ENCODE data around the gene PMF1. TPM values are rescaled to one million over a fixed set of nuclear protein-coding genes. Genes with fewer than 3 reads are reported as not detected.

PMF1 gene
- total RNA-seq (ENCODE audit: low replicate concordance), result 16.0 and 31.4 TPM in 2 replicates

GRCh38 chr1:156212833-156213643, at the start of gene PMF1:
TSS of gene PMF1 (plus strand) at chr1:156213007. CDS start at chr1:156213016, 9 bp downstream.

DNA sequence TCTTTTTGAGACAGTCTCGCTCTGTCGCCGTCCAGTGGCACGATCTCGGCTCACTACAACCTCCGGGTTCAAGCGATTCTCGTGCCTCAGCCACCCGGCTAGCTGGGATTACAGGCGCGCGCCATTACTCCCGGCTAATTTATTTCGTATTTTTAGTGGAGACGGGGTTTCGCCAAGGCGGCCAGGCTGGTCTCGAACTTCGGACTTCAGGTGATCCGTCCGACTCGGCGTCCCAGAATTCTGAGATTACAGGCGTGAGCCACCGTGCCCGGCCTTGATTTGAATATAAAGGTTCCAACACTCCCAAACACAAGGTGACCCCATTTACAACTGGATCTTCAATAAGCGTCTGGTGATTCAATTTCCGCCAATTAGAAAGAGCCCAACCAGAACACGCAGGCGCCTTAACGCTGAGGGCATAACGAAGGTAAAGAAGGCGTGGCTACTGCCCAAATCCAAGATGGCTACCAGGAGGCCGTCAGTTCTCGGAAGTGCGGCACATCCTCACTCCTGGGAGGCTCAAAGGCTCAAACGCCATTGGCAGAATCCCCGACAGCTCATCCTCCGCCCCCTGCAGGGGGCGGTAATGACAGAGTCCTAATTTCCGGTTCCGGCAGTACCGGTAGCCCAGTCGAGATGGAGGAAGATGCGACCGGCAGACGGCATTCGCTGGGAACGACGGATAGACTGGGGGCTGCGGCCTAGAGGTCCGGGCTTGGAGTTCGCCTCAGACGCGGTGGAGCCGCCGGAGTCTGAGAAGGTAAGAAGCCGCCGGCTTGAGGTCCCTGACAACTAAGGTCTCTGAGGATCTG, 19.1 kb upstream of the PMF1 start, which contains the start of gene SLC25A44:
TSS of gene SLC25A44 (plus strand) at position 617 of the 812 bp plus-strand sequence. CDS start 5,744 bp downstream, outside the sequence.

GRCh38 chr1:156241926-156242325, 29.1 kb downstream of the PMF1 start, which contains the start of gene BGLAP:
TSS of gene BGLAP (plus strand) at chr1:156242184. CDS start at chr1:156242232, 48 bp downstream.

GRCh38 chr1:156247460-156248322, 34.9 kb downstream of the PMF1 start, which contains the start of gene PAQR6:
TSS of gene PAQR6 (minus strand) at chr1:156248056. CDS start at chr1:156246731, 1,325 bp downstream.

GRCh38 chr1:156282479-156283222, 69.8 kb downstream of the PMF1 start, which contains the start of gene SMG5:
TSS of gene SMG5 (minus strand) at chr1:156282825. CDS start at chr1:156282680, 145 bp downstream.

DNA sequence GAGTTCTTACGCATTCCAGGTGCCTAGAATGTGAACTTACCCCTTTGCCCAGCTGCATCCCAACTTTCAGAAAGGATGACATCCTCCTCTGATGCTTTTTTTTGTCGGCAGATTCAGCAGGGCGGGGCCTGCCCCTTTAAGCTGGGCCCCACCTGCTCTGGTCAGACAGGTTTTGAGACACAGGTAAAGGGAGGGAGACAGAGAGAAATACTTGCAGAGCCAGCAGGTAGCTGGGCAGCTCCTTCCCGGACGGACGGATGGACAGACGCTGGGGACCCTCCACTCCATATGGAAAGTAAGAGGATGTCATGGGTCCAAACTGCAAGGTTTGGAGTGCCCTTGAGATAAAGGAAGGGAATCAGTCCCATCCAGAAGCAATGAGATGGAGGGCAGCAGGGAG, 71.3 kb downstream of the PMF1 start, which contains the start of gene TMEM79:
TSS of gene TMEM79 (plus strand) at position 214 of the 400 bp plus-strand sequence. CDS start 902 bp downstream, outside the sequence.

Other genes starting within 250 kb of the PMF1 start
- 88.8 and 153 TPM in 2 replicates for gene ARHGEF2, start 234.5 kb upstream of the PMF1 start, total RNA-seq (ENCODE audit: low replicate concordance)
- 445 and 519 TPM in 2 replicates for gene SSR2, start 192.1 kb upstream of the PMF1 start, total RNA-seq (ENCODE audit: low replicate concordance)
- 4.1 and 14.1 TPM in 2 replicates for gene UBQLN4, start 159.2 kb upstream of the PMF1 start, total RNA-seq (ENCODE audit: low replicate concordance)
- 61.1 and 81.5 TPM in 2 replicates for gene LAMTOR2, start 158.2 kb upstream of the PMF1 start, total RNA-seq (ENCODE audit: low replicate concordance)
- gene RAB25, start 151.8 kb upstream of the PMF1 start, total RNA-seq (ENCODE audit: low replicate concordance), result not detected in 2 replicates
- 0.47 and 4.7 TPM in 2 replicates for gene MEX3A, start 130.5 kb upstream of the PMF1 start, total RNA-seq (ENCODE audit: low replicate concordance)
- gene LMNA, start 98.3 kb upstream of the PMF1 start, total RNA-seq (ENCODE audit: low replicate concordance), result 928 and 1,753 TPM in 2 replicates
- 1.2 and 1.3 TPM in 2 replicates for gene SEMA4A, start 59.4 kb upstream of the PMF1 start, total RNA-seq (ENCODE audit: low replicate concordance)
- gene SLC25A44, start 18.9 kb upstream of the PMF1 start, total RNA-seq (ENCODE audit: low replicate concordance), result 4.1 and 6.8 TPM in 2 replicates
- 0.23 TPM in 1 of 2 replicates, not detected in the other for gene BGLAP, start 29.2 kb downstream of the PMF1 start, total RNA-seq (ENCODE audit: low replicate concordance)
- gene PAQR6, start 35.0 kb downstream of the PMF1 start, total RNA-seq (ENCODE audit: low replicate concordance), result 0.12 and 0.23 TPM in 2 replicates
- gene SMG5, start 69.8 kb downstream of the PMF1 start, total RNA-seq (ENCODE audit: low replicate concordance), result 28.3 and 35.6 TPM in 2 replicates
- gene TMEM79, start 71.3 kb downstream of the PMF1 start, total RNA-seq (ENCODE audit: low replicate concordance), result 1.4 and 1.9 TPM in 2 replicates
- 50.2 and 68.2 TPM in 2 replicates for gene GLMP, start 82.7 kb downstream of the PMF1 start, total RNA-seq (ENCODE audit: low replicate concordance)
- gene VHLL, start 86.3 kb downstream of the PMF1 start, total RNA-seq (ENCODE audit: low replicate concordance), result 0.23 TPM in 2 replicates
- 423 and 456 TPM in 2 replicates for gene CCT3, start 125.3 kb downstream of the PMF1 start, total RNA-seq (ENCODE audit: low replicate concordance)
- gene TSACC, start 125.5 kb downstream of the PMF1 start, total RNA-seq (ENCODE audit: low replicate concordance), result not detected in 2 replicates
- gene RHBG, start 156.2 kb downstream of the PMF1 start, total RNA-seq (ENCODE audit: low replicate concordance), result not detected in 2 replicates